ENCODE data around the gene FAM163A. TPM values are rescaled to one million over a fixed set of nuclear protein-coding genes. Genes with fewer than 3 reads are reported as not detected.

The FAM163A gene
- total and polyA plus RNA-seq, 2 donors (not counting 1 experiment from before 2014, with no cell fraction given), result not detected

DNA sequence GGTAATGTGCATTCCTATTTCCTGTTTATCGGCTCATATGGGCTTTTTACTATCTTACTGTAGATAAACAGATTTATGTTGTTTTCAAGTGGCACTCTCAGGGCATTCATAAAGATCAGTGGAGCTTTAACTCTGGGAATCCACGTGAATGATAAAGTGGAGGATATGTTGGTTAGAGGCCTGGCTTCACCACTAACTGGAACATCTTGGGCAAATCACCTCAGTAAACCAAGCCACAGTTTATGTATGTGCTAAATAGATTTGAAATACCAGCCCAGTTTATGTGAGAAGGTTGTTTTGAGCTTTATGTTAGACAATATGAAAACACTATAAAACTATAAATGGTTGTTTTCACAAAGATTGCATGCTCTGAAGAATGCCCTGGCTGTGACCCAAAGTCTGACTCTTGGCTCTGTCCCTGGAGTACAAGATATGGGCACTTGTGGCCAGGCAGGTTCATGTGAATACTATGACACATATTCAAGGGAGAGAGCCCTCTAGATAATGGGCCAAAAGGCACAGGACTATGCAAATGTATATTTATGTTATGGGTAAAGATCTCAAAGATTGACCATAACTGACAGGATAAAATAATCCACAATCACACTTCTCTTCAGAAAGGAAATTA lies 36.7 kb downstream of the FAM163A start:
- peaks cover 17% of the 10 kb centered on the region for H3K27me3 ChIP-seq (ENCODE audit: control insufficient read depth, insufficient read depth, low read length)
- no peak overlapping the region for H3K9ac ChIP-seq (ENCODE audit: insufficient read depth, low read length)
- no peaks in the 10 kb centered on the region for H4K20me1 ChIP-seq (ENCODE audit: control insufficient read depth, extremely low read depth, insufficient read depth, low read length)
- no peaks in the 10 kb centered on the region for H3K4me1 ChIP-seq (ENCODE audit: control insufficient read depth, extremely low read depth, insufficient read depth, low read length)
- H2AFZ ChIP-seq (ENCODE audit: low read length), result no peak overlapping the region
- peak; percentile 5 to 7 for DNase-seq (ENCODE audit: low read depth in 2 of 2)
- H3K9me3 ChIP-seq (ENCODE audit: control insufficient read depth, insufficient read depth, low read depth, low read length), result no peaks in the 10 kb centered on the region
- TF ChIP-seq, protein P1, sequence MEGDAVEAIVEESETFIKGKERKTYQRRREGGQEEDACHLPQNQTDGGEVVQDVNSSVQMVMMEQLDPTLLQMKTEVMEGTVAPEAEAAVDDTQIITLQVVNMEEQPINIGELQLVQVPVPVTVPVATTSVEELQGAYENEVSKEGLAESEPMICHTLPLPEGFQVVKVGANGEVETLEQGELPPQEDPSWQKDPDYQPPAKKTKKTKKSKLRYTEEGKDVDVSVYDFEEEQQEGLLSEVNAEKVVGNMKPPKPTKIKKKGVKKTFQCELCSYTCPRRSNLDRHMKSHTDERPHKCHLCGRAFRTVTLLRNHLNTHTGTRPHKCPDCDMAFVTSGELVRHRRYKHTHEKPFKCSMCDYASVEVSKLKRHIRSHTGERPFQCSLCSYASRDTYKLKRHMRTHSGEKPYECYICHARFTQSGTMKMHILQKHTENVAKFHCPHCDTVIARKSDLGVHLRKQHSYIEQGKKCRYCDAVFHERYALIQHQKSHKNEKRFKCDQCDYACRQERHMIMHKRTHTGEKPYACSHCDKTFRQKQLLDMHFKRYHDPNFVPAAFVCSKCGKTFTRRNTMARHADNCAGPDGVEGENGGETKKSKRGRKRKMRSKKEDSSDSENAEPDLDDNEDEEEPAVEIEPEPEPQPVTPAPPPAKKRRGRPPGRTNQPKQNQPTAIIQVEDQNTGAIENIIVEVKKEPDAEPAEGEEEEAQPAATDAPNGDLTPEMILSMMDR (conservative IDR thresholded peaks at IDR 0.05 in 1 of 2, IDR thresholded peaks at IDR 0.05 in 1 of 2; ENCODE audit: low read depth in 1 of 2, low read length in 2 of 2), result no peak
- no peak for TF ChIP-seq EZH2 (IDR thresholded peaks at IDR 0.05; ENCODE audit: low read length, missing control alignments)
- no peaks in the 10 kb centered on the region for H3K36me3 ChIP-seq (ENCODE audit: control insufficient read depth, insufficient read depth, low read length)
- H3K79me2 ChIP-seq (ENCODE audit: control insufficient read depth, insufficient read depth, low read length), result no peaks in the 10 kb centered on the region
- H3K27ac ChIP-seq (ENCODE audit: insufficient read depth, low read length), result no peak overlapping the region
- no peak overlapping the region for H3K4me2 ChIP-seq (ENCODE audit: extremely low read depth, insufficient read depth, low read length)
- H3K4me3 ChIP-seq (replicated peaks in 1 of 4; ENCODE audit: control extremely low read depth in 1 of 4, insufficient read depth in 1 of 4, low read depth in 3 of 4, low read length in 4 of 4), result no peak overlapping the region

DNA sequence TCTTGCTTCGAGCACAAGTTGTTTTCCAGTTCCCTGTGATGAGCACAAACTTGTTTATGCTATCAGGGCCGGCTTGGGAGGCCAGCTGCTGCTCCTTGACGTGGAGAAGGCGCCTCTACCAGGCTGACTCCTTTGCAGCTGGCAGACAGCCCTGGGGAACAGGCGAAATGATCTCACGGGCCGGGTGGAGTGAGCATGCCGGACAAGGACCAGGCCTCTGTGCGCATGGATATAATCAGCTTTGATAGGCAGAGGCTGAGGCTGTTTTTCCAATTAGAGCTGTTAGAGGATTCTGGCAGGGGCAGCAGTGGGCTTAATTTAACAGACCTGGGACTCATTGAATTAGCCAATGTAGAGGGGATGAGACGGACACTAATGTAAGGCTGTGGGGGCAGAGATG lies 38.9 kb downstream of the FAM163A start:
- Histone ChIP-seq H3K4me2 (ENCODE audit: extremely low read depth, insufficient read depth, low read length) (no peak overlapping the region), H3K4me3 (replicated peaks in 1 of 4; ENCODE audit: control extremely low read depth in 1 of 4, insufficient read depth in 1 of 4, low read depth in 3 of 4, low read length in 4 of 4) (no peak overlapping the region), H3K36me3 (ENCODE audit: control insufficient read depth, insufficient read depth, low read length) (no peaks in the 10 kb centered on the region), H3K4me1 (ENCODE audit: control insufficient read depth, extremely low read depth, insufficient read depth, low read length) (no peaks in the 10 kb centered on the region), H3K27me3 (ENCODE audit: control insufficient read depth, insufficient read depth, low read length) (peaks cover 24% of the 10 kb centered on the region), H2AFZ (ENCODE audit: low read length) (no peak overlapping the region), H3K9me3 (ENCODE audit: control insufficient read depth, insufficient read depth, low read depth, low read length) (no peaks in the 10 kb centered on the region), H3K9ac (ENCODE audit: insufficient read depth, low read length) (no peak overlapping the region), H3K27ac (ENCODE audit: insufficient read depth, low read length) (no peak overlapping the region), H3K79me2 (ENCODE audit: control insufficient read depth, insufficient read depth, low read length) (no peaks in the 10 kb centered on the region), H4K20me1 (ENCODE audit: control insufficient read depth, extremely low read depth, insufficient read depth, low read length) (no peaks in the 10 kb centered on the region)
- peak in 1 of 2 donors; percentile 63 for DNase-seq (ENCODE audit: low read depth in 2 of 2)
- TF ChIP-seq, protein P1 (conservative IDR thresholded peaks at IDR 0.05 in 1 of 2, IDR thresholded peaks at IDR 0.05 in 1 of 2; ENCODE audit: low read depth in 1 of 2, low read length in 2 of 2), result no peak
- no peak for TF ChIP-seq EZH2 (IDR thresholded peaks at IDR 0.05; ENCODE audit: low read length, missing control alignments)

DNA sequence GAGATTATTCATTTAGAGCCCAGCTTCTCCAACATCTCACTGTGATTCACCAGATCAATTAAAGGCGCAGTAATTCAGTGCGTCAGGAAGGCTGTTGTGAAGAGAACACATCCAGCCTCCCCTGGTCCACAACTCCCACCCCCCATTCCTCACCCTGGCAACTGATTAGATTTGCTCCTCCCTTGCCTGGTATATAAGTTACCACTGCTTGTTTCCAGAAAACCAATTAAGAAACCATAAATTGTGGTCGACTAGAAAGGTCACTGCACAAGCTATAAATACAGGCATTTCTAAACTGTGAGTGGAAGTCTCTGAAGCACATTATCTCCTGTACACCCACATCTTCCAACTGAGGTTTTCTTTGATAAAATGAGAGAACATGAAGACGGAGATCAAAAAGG lies 41.9 kb downstream of the FAM163A start:
- H3K9ac ChIP-seq (ENCODE audit: insufficient read depth, low read length), result no peak overlapping the region
- H3K27me3 ChIP-seq (ENCODE audit: control insufficient read depth, insufficient read depth, low read length), result peaks cover 21% of the 10 kb centered on the region
- H2AFZ ChIP-seq (ENCODE audit: low read length), result no peak overlapping the region
- no peaks in the 10 kb centered on the region for H3K4me1 ChIP-seq (ENCODE audit: control insufficient read depth, extremely low read depth, insufficient read depth, low read length)
- TF ChIP-seq, protein P1 (conservative IDR thresholded peaks at IDR 0.05 in 1 of 2, IDR thresholded peaks at IDR 0.05 in 1 of 2; ENCODE audit: low read depth in 1 of 2, low read length in 2 of 2), result no peak
- TF ChIP-seq EZH2 (IDR thresholded peaks at IDR 0.05; ENCODE audit: low read length, missing control alignments), result no peak
- no peak overlapping the region for H3K4me3 ChIP-seq (replicated peaks in 1 of 4; ENCODE audit: control extremely low read depth in 1 of 4, insufficient read depth in 1 of 4, low read depth in 3 of 4, low read length in 4 of 4)
- no peaks in the 10 kb centered on the region for H4K20me1 ChIP-seq (ENCODE audit: control insufficient read depth, extremely low read depth, insufficient read depth, low read length)
- DNase-seq (ENCODE audit: low read depth in 2 of 2), result peak in 1 of 2 donors; percentile 64
- H3K79me2 ChIP-seq (ENCODE audit: control insufficient read depth, insufficient read depth, low read length), result no peaks in the 10 kb centered on the region
- no peaks in the 10 kb centered on the region for H3K36me3 ChIP-seq (ENCODE audit: control insufficient read depth, insufficient read depth, low read length)
- H3K9me3 ChIP-seq (ENCODE audit: control insufficient read depth, insufficient read depth, low read depth, low read length), result no peaks in the 10 kb centered on the region
- H3K27ac ChIP-seq (ENCODE audit: insufficient read depth, low read length), result no peak overlapping the region
- H3K4me2 ChIP-seq (ENCODE audit: extremely low read depth, insufficient read depth, low read length), result no peak overlapping the region

Measured in fibroblast of lung (primary cell).